Kidney epithelial cell (primary cell): ENCODE measurements around the gene KRTAP10-4. TPM values are rescaled to one million over a fixed set of nuclear protein-coding genes. Genes with fewer than 3 reads are reported as not detected.

Source experiments
- DNase-seq: peaks from one replicate; pipeline ENCODE4 v3.0.0-alpha.2; 2010; ENCODE audit warnings: low read depth
- H3K27me3 ChIP-seq: 2 replicates; pipeline ENCODE4 v1.6.0; 2011; ENCODE audit warnings: low read length; ENCODE audit not compliant: control insufficient read depth, insufficient read depth
- H3K36me3 ChIP-seq: 2 replicates; pipeline ENCODE4 v1.5.1; 2011; ENCODE audit warnings: low read length; ENCODE audit not compliant: control insufficient read depth, insufficient read depth
- H3K4me3 ChIP-seq: 2 replicates; pipeline ENCODE4 v1.5.1; 2011; ENCODE audit warnings: low read depth, mild to moderate bottlenecking, control low read depth, low read length
- CTCF ChIP-seq: IDR thresholded peaks from 2 replicates; pipeline ENCODE4 v1.5.1; 2011; ENCODE audit warnings: mild to moderate bottlenecking, moderate library complexity, low read length, control low read depth, inconsistent platforms; ENCODE audit not compliant: insufficient read depth, poor library complexity, severe bottlenecking
- total RNA-seq: library from RNA; depleted of rRNA; stranded (reverse); fragments of >200 nt; gene quantifications from 2 replicates; pipeline ENCODE4 v1.2.3, GENCODE V29; 2015

KRTAP10-4 gene
- total RNA-seq, 1 donor from 2014 or later, result not detected

DNA sequence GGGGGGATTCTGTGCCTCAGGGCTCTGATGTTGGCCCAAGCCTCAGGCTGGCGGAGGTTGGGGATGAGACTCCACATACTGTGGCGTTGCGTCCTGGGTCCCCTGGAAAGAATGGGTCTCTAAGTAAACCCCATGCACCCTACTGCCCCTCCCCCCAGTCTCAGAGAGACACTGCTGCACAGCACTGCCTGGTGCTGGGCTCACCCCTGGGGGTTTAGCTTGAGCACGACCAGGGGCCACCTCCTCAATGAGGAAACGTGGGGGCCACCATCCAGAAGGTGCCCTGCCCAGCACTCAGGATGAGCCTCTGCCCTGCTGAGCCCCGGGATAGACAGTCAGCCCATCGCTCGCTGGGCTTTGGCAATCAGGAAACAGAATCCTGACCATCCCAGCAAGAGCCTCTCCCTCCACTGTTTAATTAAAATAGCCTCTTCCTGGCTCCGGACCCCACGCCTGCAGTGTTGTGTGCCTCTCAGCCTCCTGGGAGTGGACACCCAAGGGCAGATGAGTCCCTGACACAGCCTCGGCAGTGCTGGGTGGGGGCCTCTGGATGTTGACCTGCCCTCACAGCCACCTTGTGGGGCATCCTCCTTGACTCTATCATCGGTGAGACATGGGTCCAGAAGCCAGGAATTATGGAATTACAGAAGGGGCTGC is 3.5 kb upstream of the KRTAP10-4 start:
- DNase-seq, result no peak
- TF ChIP-seq CTCF, result no peak
- H3K36me3 ChIP-seq, result no peaks in the 10 kb centered on the region
- H3K27me3 ChIP-seq, result no peaks in the 10 kb centered on the region
- no peak overlapping the region for H3K4me3 ChIP-seq

- DNase-seq, result no peak
- H3K36me3 ChIP-seq, result no peaks in the 10 kb centered on the region
- H3K27me3 ChIP-seq, result no peaks in the 10 kb centered on the region
- H3K4me3 ChIP-seq, result no peak overlapping the region
- no peak for TF ChIP-seq CTCF
Observed at GRCh38 chr21:44571296-44571695, 2.2 kb upstream of the KRTAP10-4 start.

DNA sequence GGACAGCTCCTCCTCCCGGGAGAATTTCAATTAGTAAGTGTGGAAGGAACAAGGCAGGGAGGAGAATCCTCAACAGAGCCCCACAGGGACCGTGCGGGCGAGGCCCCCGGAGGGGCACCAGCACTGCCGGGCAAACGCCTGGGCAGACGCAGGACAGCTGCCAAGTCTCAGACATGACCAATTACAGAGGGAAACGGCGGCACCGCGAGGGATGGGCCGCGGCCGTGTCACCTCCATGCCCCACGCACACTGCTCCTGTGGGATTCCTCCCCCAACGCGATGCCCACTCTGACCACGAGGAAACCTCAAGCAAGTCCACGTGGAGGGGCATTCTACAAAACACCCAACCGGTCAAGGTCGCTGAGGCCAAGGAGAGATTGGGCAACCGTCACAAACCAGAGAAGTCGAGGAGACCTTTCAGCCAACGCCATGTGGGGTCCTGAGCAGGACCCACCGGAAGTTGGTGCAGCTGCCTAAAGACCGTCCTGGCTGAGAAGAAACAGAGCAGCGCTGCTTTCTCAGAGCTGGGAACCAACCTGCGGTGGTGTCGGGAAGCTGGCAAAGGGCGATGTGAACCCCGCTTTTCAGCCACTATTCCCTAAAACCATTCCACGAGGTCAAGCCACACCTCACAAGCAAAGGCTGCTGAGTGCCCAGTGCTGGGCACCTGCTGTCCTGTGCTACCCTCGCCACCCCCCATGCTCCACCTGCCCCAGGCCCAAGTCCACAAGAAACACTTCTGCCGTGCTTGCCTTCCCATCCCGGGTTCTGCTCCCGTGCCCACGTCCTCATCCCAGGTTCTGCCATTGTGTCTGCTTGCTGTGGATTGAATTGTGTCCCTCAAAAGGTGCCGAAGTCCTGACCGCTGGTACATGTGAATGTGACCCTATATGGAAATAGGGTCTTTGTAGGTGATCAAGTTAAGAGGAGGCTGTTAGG is 1.4 kb upstream of the KRTAP10-4 start:
- no peak for DNase-seq
- no peaks in the 10 kb centered on the region for H3K27me3 ChIP-seq
- TF ChIP-seq CTCF, result no peak
- no peaks in the 10 kb centered on the region for H3K36me3 ChIP-seq
- no peak overlapping the region for H3K4me3 ChIP-seq

- TF ChIP-seq CTCF, result no peak
- Histone ChIP-seq H3K27me3 (no peaks in the 10 kb centered on the region), H3K4me3 (no peak overlapping the region), H3K36me3 (no peaks in the 10 kb centered on the region)
- DNase-seq, result no peak
Observed at GRCh38 chr21:44572959-44573583, 458 bp upstream of the KRTAP10-4 start.

DNA sequence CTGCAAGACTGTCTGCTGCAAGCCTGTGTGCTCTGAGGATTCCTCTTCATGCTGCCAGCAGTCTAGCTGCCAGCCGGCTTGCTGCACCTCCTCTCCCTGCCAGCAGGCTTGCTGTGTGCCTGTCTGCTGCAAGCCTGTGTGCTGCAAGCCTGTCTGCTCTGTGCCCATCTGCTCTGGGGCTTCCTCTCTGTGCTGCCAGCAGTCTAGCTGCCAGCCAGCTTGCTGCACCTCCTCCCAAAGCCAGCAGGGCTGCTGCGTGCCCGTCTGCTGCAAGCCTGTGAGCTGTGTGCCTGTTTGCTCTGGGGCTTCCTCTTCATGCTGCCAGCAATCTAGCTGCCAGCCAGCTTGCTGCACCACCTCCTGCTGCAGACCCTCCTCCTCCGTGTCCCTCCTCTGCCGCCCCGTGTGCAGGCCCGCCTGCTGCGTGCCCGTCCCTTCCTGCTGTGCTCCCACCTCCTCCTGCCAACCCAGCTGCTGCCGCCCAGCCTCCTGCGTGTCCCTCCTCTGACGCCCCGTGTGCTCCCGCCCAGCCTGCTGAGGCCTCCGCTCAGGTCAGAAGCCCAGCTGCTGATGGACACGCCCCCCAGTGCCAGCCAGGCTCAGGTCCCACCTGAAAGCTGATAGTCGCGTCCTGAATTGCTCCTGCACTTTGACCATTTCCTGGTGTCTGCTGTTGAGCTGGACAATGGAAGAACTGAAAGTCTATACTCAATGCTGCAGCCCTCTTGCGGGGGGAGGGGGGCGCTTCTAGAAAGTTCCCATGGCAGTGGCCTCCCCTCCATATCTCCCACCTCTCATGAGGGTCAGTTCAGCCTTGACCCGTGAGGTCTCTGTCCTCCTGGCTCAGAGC is 1.2 kb downstream of the KRTAP10-4 start:
- no peaks in the 10 kb centered on the region for H3K27me3 ChIP-seq
- DNase-seq, result no peak
- H3K36me3 ChIP-seq, result no peaks in the 10 kb centered on the region
- H3K4me3 ChIP-seq, result no peak overlapping the region
- TF ChIP-seq CTCF, result no peak
